ENCODE data around the gene NFE2L1. TPM values are rescaled to one million over a fixed set of nuclear protein-coding genes. Genes with fewer than 3 reads are reported as not detected.

The NFE2L1 gene
- total RNA-seq, 2 donors from 2014 or later = 39.4 to 74.2 TPM

- Histone ChIP-seq H3K27ac (no peak overlapping the region), H3K4me1 (peaks cover 11% of the 10 kb centered on the region), H3K4me3 (no peak overlapping the region), H3K36me3 (replicated peaks in 1 of 2; ENCODE audit: insufficient read depth in 1 of 2, low read depth in 2 of 2) (no peaks in the 10 kb centered on the region), H3K9me3 (no peaks in the 10 kb centered on the region), H3K27me3 (no peaks in the 10 kb centered on the region)
- WGBS, 2 donors = 79 to 98% methylated on average over 4 of the region's 4 CpGs
- TF ChIP-seq POLR2A (IDR thresholded peaks at IDR 0.05) (no peak), CTCF (IDR thresholded peaks at IDR 0.05) (no peak)
- ATAC-seq (no peak), DNase-seq (no peak)
- intact Hi-C loops (cut with DNase I) = no loop called here
These were observed 47.5 kb downstream of the NFE2L1 start for GRCh38 chr17:48095611-48096010.

- no peaks in the 10 kb centered on the region for H3K36me3 ChIP-seq (replicated peaks in 1 of 2; ENCODE audit: insufficient read depth in 1 of 2, low read depth in 2 of 2)
- TF ChIP-seq CTCF (IDR thresholded peaks at IDR 0.05) = no peak
- TF ChIP-seq POLR2A (IDR thresholded peaks at IDR 0.05) = no peak
These were observed 52.0 kb downstream of the NFE2L1 start for GRCh38 chr17:48100160-48100559.

DNA sequence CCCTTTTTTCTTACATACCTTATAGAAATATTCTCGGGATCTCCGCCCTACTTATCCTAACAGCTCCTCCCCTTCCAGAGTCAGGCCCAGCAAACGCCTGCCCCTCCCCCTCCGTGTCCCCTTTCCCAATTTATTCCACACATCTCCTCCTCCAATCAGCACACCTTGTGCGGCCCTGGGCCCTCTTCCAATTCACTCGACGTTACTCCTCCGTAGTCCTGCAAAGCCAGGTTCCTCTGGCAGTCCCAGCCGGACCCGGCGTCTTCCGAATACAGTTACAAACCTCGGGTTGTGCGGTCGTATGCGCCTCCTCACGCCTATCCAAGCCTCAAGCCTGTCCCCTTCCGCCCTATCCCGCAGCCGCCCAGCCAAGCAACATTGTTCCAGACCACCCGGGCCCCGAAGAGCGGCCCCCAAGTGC, 52.4 kb downstream of the NFE2L1 start:
- DNase-seq (peak; percentile 55 to 63 (median 56)), ATAC-seq (peak; percentile 29)
- no peaks in the 10 kb centered on the region for H3K27me3 ChIP-seq
- no peaks in the 10 kb centered on the region for H3K36me3 ChIP-seq (replicated peaks in 1 of 2; ENCODE audit: insufficient read depth in 1 of 2, low read depth in 2 of 2)
- peak overlapping the region; percentile 58 to 96 for H3K4me3 ChIP-seq
- WGBS, 2 donors = 0% methylated on average over 22 to 23 of the region's 23 CpGs
- H3K9me3 ChIP-seq = no peaks in the 10 kb centered on the region
- intact Hi-C loops (cut with DNase I) = no loop called here
- peak overlapping the region; percentile 68 to 92 (median 74) for H3K27ac ChIP-seq
- TF ChIP-seq POLR2A (IDR thresholded peaks at IDR 0.05) (no peak), CTCF (IDR thresholded peaks at IDR 0.05) (no peak)
- peaks cover 13% of the 10 kb centered on the region for H3K4me1 ChIP-seq

More at GRCh38 chr17:48100160-48100559, 52.0 kb downstream of the NFE2L1 start:
- H3K4me3 ChIP-seq = no peak overlapping the region
- ATAC-seq (no peak), DNase-seq (no peak)
- intact Hi-C loops (cut with DNase I) = no loop called here
- H3K27ac ChIP-seq = peak overlapping the region in 3 of 4 donors; percentile 68 to 92 (median 80)
- H3K9me3 ChIP-seq = no peaks in the 10 kb centered on the region
- no peaks in the 10 kb centered on the region for H3K27me3 ChIP-seq
- peaks cover 13% of the 10 kb centered on the region for H3K4me1 ChIP-seq
- 36 to 38% methylated on average over 10 of the region's 10 CpGs for WGBS, 2 donors

DNA sequence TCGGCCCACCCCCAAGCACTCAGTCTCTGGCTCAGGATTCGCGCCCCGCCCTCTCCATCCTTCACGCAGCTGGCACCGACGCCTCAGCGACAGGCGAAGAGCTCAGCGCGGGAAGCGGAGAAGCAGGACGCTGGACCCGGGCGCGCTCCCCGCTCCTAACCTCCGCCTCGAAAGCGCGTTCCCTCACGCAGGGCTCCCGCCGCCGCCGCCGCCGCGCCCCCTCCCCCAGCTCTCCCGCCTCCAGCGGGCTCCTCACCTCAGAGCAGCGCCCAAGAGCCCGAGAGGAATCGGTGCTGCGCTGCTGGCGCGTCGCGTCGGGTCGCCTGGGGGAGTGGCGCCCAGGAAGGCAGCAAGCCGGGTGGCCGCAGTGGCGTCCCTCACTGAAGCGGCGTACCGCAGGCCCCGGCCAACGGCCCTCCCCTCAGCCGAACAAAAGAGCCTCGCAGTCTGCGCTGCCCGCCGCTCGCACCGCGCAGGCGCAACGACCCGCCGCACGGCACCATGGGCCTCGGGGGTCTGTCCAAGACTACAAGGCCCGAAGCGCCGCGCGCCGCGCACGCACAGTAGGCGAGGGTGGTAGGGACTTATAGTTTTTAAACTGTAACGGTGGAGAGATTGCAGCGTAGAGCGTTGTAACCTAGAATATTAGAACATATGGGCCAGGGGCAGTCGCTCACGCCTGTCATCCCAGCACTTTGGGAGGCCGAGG, 53.0 kb downstream of the NFE2L1 start, which contains the start of gene CBX1:
Gene CBX1, minus strand, starts transcription at position 467 of the 709 bp plus-strand sequence. CDS start 24,474 bp downstream, outside the sequence.
- DNase-seq = peak; percentile 91 to 95 (median 94)
- intact Hi-C loops (cut with DNase I) = no loop called here
- H3K4me3 ChIP-seq = peak within 1 kb of the TSS; percentile 58 to 96
- peak within 1 kb of the TSS; percentile 68 to 92 (median 74) for H3K27ac ChIP-seq
- no peaks in the 10 kb centered on the region for H3K27me3 ChIP-seq
- H3K36me3 ChIP-seq (replicated peaks in 1 of 2; ENCODE audit: insufficient read depth in 1 of 2, low read depth in 2 of 2) = no peaks in the 10 kb centered on the region
- H3K4me1 ChIP-seq = peaks cover 13% of the 10 kb centered on the region
- peak; percentile 95 for ATAC-seq
- 0 to 1% methylated on average over 18 to 78 of the region's 79 CpGs for WGBS, 2 donors
- no peaks in the 10 kb centered on the region for H3K9me3 ChIP-seq
- peak in 1 of 7 experiments; percentile 11 for TF ChIP-seq CTCF (IDR thresholded peaks at IDR 0.05)
- TF ChIP-seq POLR2A (IDR thresholded peaks at IDR 0.05) = peak; percentile 48 to 70 (median 62)
